Stimulated activated CD4-positive, alpha-beta T cell treated with anti-CD3 and anti-CD28 coated beads, Interleukin-1b, Interleukin-23, amount 100 ng/mL, for 48 hours (primary cell): Measurements from ENCODE around the gene MIPOL1.
"Not testable (repeated sequence)": the region's sequence is repeated elsewhere in the genome, so short reads cannot be mapped to it uniquely, and the experiment has no call there.

Experiments
- DNase-seq: peaks from one replicate; pipeline ENCODE4 v3.0.0-alpha.2; 2020

MIPOL1 gene

DNA sequence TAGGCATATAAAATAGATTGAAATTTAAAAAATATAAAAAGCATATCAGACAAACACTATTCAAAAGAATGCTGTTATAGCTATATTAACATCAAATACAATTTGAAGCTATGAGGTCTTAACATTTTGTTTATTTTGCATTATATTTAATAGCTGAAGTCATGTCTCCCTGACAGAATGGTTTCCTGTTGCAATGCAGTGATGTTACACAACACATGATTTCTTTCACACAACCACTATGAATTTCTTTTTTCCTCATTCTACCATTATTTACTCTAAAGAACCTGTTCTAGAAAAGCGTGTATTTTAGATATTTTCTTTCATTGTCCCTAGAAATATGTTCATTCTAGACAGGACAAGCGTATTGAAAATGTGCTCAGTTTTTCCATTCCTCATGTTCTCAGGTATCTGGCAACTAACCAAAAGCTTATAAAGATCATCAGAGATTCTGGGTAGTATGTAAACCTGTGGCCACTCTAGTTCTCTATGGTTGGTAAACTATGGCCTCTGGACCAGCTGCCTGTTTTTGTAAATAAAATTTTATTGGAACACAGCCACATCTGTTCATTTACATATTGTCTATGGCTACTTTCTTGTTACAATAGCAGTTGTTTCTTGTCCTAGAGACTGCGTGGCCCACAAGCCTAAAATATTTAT, 213.5 kb downstream of the MIPOL1 start:
- DNase-seq, result no peak

DNA sequence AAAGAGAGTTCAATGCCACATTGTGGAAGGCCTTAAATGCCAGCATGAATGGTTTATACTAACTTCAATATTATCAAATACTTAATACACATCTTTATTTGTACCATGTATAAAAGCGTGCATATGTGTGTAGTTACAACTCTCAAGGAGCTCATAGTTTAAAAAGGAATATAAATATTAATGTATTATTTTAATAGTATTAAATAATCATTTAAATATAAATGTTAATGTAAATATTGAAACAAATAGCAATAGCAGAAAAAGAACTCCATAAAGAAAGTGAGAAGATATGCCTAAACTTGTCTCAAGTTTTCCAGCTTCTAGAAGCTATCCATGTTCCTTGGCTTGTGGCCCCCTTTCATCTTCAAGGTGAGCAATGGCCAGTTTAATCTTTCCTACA, 215.3 kb downstream of the MIPOL1 start:
- no peak for DNase-seq

DNA sequence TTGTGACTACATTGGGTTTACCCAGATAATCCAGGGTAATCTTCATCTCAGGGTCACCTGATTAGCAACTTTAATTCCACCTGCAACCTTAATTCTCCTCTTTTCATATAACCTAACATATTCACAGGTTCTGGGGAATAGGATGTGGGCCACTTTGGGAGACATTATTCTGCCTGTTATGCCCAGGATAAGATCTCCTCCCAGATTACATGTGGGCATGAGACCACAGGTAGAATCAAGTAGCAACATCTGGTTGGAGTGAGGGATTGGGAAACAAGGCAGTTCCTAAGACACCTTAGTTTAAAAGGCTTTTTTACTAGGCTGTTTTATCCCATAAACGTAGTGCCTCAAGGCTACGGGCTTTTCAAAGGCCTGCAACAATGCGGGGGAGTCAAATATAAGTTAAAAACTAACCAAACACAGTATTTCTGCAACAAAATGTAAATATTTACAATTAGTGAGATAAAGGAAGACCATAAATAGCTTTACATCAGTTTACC, 215.8 kb downstream of the MIPOL1 start:
- no peak for DNase-seq

DNA sequence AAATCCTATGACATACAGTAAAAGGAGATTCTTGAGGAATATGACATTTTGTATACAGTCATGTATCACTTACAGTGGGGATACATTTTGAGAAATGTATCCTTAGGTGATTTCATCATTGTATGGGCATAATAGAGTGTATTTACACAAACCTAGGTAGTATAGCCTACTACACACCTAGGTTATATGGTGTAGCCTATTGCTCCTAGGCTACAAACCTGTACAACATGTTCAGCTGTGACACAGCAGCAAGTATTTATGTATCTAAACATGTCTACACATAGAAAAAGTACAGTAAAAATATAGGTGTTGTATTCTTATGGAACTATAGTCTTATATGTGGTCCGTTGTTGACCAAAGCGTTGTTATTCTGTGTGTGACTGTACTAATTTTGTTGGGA, 218.5 kb downstream of the MIPOL1 start:
- no peak for DNase-seq

DNA sequence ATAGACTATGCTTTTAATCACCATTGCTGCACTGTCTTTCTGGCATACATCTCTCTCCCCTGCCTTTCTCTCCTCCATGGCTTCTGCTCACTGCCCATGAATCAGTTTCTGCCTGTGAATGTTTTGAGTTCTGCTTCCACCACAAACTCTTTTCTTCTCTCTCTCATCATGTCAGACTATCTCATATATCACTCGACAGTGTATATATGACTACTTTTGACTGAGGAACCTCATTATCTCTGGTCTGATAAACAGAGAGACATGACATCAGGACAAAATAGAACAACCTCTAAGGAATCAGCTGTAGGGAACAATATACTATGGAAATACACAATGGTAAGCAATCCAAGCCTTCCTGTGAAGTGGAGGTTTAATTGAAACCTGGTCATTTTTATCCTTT, 219.4 kb downstream of the MIPOL1 start:
- no peak for DNase-seq

DNA sequence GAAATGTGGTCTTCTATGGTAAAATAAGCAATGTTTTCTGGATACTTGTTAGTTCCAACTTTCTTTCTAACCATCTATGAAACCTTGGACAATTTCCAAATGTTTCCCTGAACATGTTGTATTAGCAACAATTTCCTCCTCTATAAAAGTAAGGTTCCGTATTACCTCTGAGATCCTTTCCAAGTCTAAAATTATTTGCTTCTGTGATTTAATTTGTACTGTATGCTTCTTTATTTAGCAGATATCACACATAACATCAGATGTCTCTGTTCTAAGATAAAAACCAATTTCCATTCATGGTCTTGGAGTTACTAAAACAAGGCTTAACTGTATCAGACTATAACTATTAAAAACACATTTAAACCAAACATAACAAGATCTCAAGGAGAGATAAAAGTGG, 220.1 kb downstream of the MIPOL1 start:
- DNase-seq, result no peak

DNA sequence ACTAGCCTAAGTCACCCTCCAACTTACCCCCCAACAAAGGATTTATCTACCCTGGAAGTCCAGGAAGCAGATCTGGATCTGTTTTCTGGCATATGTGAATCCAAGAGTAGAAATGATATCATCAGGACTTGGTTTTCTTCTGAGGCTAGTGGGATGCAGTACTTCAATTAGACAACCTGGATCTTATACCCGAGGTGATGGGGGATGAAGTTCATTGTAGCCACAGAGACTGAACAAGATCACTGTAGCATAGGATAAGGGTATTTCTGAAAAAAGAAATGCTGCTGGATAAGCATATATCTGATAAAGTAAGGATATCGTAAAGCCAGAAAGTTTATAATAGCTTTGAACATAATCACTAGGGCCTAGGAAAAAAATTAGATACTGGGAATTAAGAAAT, 222.9 kb downstream of the MIPOL1 start:
- no peak for DNase-seq

DNA sequence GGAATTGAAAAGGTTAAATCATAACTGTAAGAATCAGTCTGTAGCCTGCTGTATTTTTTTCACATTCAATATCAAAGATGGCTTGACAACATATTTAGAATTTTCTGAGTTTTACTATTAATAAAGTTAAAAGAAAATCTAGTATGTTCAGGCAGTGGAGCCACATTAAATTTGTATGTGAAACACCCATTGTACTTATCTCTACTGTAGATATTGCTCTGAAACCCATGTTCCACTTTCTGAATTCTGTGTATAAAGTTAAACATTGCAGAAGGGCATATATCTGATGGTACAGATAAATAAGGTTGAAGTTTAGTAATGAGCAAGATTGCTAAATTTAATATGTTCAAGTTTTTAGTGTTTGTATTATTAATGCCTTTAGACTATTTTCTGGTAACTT, 224.6 kb downstream of the MIPOL1 start:
- DNase-seq, result no peak

DNA sequence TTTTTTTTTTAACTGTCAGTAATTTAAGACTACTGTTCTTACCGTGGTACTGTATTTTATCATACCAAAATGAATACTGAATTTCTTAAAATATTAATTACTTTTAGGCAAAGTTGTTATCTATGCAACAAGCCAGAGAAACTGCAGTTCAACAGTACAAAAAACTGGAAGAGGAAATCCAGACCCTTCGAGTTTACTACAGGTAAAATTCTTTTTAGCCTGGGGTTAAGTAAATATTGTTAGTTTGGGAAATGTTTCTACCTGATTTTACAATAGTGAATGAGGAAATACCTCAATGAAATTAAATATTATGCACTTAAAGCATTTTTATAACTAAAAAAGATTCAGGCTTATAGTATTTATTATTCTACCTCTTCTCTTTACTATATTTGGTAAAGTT, 225.0 kb downstream of the MIPOL1 start:
- DNase-seq, result no peak

DNA sequence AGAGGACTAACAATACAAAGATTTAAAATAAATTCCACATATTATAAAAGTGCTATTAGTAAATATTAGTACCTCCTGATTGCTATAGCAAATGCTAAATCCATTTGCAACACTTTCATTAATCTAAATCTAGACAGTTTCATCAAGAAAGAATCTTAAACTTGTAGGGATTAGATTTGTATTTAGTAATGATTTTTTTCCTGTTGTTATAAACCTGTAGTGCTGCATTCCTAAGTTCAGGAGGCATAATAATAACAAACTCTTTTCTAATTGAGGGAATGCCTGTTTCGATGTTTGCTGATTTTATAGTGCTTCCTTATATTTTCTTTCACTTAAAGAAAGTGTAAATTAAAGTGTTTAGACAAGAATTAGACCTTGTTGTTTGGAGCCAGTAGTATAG, 231.2 kb downstream of the MIPOL1 start:
- no peak for DNase-seq

DNA sequence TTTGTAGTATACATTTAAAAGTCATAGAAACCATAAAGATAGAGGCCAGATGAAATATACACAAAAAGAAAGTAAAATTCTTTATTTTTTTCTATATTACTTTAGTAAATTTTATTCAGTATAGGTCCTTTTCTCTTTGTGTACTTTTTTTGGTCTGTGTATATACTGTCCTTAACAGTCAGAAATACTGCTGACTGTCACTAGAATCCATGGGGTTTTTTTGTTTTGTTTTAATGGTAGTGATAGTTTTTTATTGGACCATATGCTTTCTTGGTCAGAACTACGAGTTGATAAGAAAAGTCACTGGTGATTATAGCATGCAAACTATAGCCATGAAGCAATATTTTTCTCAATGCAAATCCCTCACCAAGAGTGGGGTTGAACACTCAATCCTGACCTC, 231.9 kb downstream of the MIPOL1 start:
- no peak for DNase-seq

DNA sequence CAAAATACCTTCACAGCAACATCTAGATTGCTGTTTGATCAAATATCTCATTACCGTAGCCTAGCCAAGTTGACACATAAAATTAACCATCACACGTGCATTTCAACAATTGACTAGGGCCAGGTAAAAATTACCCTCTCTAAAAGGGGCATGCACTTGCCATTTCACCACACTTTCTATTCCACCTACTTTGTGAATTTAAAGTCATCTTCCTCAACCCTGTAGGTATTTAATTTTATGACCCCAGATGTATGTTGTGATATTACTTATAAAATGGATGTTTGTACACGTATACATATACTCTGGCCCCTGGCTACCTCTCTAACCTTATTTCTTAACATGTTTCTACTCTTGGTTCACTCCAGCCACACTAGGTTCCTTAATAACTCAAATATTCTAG, 237.1 kb downstream of the MIPOL1 start:
- DNase-seq, result no peak

DNA sequence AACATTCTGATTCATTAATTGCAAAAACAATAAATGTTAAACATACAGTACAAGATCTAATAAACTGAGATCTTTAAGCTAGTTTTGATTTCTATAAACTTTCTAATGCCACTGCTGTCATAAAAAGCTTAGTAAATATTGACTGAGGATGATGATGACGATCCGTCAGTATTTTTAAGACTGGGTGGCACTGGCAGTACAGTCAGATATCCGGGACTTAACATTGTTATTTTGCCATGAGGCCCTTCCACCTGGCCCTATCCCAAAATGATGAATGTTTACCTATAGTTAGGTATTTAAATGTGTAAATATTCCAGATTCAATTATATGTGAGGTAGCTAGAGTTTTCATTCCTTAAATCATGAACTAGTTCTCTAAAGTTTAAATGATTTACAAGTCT, 238.8 kb downstream of the MIPOL1 start:
- no peak for DNase-seq

DNA sequence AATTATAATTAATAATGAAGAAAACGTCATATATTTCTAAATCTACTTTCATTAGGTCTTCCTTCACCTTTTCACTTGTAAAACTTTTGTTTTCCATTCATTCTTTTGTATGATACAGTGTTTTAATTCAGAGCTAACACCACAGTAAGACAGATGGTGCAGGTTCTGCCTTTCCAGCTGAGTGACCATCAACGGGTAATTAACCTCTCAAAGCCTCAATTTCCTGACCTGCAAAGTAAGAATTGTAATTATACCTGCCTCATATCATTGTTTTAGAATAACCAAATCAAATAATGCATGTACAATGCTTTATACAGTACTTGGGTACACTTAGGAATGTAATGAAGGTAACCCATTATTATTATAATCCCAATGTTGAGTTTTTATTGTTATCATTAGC, 239.8 kb downstream of the MIPOL1 start:
- DNase-seq, result no peak

DNA sequence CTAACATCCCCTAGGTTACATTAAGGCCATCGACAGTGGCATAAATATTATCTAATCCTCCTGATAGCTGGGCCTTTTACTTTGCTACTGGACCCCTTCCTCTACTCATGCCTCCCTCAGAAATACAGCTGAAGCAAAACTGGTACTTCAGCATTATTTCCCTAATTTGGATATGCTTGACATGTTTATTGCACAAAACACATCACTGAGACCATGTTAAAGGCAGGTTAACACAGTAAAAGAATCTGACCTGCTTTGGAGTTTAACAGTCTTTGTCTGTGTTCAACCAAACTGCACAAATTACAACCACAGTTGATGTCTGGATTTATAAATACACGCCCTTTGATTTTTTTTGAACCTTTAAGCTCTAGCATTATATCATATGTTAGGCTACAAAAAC, 240.7 kb downstream of the MIPOL1 start:
- no peak for DNase-seq

DNA sequence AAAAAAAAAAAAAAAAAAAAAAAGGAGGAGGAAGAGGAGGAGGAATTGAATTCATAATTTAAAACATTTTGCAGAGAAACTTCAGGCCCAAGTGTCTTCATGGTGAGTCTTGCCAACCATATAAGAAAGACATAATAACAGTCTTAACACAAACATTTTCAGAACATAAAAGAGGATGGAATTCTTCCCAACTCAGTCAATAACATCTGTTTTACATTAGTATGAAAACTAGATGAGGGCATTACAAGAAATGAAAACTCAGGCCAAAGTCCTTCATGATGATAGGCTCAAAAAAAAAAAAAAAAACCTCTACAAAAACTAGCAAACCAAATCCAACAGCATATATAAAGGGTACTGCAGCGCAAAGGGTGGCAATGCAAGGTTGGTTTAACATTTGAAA, 245.7 kb downstream of the MIPOL1 start:
- DNase-seq, result no peak

DNA sequence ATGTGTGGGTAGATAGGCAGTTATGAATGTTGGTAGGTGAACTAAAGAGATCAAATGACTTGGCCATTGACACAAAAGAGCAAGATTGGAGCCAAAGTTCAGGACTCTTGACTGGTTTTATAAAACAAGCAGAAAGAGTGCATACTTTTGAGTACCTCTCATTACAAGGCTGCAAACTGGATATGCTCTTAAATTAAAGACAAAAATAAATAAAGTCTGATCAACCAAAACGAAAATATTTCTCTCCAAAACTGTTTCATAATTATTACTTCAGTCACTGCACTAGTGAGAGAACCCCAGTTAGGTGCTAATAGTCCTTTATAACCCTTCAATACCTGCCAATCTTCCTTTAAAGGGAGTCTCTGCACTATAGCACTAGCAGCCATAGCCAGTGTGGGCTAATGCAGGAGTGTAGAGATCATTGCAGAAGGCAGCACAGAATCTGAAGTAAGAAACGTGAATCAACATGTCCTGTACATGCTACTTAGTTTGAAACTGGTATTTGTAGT, 250.2 kb downstream of the MIPOL1 start:
- DNase-seq, result no peak

DNA sequence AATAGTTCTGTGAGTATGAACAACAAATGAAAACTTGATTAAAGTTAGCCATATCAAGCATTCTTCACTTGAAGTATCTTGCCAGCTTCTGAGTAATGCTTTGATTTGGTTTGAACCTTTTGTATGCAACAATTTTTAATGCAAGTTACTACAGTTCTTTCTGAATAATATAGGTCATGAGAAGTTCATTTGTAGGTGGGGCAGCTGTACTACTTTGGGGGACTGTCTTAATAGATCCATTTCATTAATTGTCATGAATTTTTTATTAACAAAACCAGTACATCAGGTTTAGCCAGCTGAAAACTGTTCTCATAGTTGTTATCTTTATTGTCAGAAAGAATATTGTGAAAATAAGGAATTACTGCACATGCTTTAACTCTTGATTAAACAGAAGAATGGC, 254.6 kb downstream of the MIPOL1 start:
- DNase-seq, result no peak

DNA sequence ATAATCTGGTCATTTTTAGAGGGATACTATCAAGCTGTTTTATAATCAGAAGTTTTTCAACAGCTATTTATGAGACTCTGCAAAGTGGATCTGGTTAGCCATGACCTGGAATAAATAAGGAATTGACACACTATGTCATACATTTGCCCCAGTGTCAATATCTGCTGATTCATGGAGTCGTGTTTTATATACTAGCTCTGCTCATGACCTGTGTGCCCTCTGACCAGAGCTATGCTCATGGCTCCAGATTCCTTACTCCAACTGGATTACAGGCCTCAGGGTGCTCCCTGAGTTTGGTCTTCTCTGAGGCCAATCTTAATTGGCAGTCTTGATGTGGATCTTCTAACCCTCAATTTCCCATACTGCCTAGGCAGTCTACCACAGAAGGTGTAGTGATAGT, 256.2 kb downstream of the MIPOL1 start:
- DNase-seq, result no peak

DNA sequence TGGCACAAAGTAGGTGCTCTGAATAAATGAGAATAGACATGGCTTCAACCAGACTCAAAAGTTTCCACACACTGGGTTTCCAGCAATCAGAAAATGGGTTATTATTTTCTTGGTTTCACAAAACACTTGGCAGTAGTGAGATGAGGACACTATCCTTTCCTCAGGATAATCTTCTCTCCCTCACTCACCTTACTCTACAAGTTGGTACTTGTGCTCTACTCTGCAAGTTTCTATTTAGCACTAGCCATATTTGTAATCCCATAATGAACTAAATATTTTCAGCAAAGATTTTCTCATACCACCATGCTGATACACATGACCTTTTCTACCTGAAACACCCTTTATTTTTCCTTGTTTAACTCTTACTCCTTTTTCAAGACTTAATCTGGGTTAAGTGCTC, 259.6 kb downstream of the MIPOL1 start:
- no peak for DNase-seq

DNA sequence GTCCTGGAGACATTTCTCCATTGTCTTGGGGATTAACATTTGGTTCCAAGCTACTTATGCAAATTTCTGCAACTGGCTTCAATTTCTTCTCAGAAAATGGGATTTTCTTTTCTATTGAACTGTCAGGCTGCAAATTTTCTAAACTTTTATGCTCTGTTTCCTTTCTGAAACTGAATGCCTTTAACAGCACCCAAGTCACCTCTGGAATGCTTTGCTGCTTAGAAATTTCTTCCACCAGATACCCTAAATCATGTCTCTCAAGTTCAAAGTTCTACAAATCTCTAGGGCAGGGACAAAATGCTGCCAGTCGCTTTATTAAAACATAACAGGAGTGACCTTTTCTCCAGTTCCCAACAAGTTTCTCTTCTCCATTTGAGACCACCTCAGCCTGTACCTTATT, 264.7 kb downstream of the MIPOL1 start:
- DNase-seq, result not testable (repeated sequence)

DNA sequence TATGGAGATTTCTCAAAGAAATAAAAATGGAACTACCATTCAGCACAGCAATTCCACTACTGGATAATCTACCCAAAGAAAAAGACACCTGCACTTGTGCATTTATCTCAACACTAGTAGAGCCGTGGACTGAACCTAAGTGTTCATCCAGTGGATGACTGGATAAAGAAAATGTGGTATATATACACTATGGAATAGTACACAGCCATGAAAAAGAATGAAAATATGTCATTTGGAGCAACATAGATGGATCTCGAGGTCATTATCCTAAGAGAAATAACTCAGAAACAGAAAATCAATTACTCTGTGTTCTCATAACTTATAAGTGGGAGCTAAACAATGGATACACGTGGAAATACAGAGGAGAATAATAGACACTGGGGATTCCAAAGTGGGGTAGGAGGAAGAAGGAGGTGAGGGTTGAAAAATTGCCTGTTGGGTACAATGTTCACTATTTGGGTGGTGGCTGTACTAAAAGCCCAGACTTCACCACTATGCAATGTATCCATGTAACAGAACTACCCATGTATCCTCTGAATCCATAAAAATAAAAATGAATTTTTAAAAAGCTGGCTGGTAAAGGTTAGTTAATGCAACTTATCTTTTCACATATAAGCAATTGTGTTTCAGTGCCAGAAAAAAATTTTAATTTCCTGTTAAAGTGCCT, 266.6 kb downstream of the MIPOL1 start:
- no peak for DNase-seq

DNA sequence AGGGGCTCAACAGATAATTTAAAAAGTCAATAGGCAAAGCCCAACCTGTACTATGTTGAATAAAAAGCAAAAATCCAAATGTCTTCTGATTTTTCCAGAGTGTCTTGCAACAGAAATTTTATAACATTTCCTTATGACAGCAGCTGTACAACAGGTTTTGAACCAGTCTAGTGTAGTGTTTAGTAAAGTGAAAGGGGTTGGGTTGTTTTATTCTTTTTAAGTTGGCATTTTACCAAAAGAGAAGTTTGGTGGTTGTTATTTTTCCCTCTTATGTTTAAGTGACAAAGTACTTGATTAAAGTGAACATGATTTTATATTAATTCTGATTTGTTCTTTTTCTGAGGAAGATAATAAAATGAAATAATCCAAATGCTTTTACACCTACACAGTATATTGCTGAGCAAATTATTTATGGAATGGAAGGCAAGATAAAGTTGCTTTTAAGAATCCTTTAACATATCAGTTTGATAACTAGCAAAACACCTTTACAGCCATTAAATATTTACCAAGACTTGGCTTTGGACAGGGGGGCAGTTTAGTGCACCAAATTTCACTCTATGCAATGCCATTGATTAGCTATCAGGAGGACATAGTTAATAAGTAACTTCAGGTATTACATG, 268.4 kb downstream of the MIPOL1 start:
- DNase-seq, result no peak

DNA sequence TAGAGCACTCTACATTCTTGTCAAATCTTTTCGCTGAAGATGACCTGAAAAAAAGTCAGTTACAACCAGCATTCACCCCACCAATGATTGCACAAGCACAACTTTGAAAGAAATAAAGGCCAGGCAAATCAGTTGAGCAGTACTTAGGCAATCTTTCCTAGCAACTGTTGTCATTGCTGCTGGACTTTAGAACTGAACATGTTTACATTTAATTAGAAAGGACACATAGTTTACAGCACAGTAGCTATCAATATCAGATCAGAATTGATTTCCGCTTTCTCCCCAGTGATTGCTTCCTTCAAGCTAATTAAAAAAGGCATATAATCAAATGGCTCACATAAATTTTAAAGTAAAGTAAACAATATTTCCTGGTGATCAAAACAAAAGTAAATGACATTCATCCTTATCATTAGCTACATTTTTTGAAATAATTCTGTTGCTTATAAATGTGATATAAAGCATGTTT, 268.9 kb downstream of the MIPOL1 start:
- DNase-seq, result no peak
